OCI-LY7 (cell line): ENCODE data around the gene HS2ST1.

Experiments used
- EZH2phosphoT487 ChIP-seq: fragments of 200-600 bp; sonication (generic); IDR thresholded peaks from 2 replicates; pipeline ENCODE4 v1.6.1; 2018; ENCODE audit warnings: low read depth, borderline replicate concordance, mild to moderate bottlenecking, mixed run types, antibody characterized with exemption, low read length, moderate library complexity, mixed read lengths
- TF ChIP-seq, protein P1 (sequence below): fragments of 200-600 bp; sonication (generic); conservative IDR thresholded peaks from 2 replicates; pipeline ENCODE4 v1.5.1; 2014; ENCODE audit warnings: mild to moderate bottlenecking, antibody characterized with exemption, low read length, moderate library complexity, mixed read lengths

DNA sequence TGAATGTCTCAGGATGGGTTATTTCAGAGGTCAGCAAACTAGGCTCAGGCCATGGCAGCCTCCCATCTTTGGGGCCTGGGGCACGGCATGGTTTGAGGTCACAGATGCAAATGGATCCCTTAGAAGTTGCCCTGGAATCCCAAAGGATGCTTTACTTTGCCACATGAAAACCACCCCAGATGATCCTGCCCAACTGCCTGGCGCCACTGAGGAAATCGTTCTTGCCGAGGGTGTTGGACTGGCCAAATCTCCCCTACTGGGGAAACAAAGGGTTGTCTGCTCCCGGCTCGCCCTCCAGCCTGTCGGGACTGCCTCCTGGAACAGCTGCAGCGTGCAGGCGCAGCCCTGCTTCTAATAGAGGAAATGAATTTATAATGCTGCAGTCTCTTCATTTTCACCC is 241.2 kb downstream of the HS2ST1 start:
- TF ChIP-seq, protein P1, sequence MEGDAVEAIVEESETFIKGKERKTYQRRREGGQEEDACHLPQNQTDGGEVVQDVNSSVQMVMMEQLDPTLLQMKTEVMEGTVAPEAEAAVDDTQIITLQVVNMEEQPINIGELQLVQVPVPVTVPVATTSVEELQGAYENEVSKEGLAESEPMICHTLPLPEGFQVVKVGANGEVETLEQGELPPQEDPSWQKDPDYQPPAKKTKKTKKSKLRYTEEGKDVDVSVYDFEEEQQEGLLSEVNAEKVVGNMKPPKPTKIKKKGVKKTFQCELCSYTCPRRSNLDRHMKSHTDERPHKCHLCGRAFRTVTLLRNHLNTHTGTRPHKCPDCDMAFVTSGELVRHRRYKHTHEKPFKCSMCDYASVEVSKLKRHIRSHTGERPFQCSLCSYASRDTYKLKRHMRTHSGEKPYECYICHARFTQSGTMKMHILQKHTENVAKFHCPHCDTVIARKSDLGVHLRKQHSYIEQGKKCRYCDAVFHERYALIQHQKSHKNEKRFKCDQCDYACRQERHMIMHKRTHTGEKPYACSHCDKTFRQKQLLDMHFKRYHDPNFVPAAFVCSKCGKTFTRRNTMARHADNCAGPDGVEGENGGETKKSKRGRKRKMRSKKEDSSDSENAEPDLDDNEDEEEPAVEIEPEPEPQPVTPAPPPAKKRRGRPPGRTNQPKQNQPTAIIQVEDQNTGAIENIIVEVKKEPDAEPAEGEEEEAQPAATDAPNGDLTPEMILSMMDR, result no peak
- TF ChIP-seq EZH2phosphoT487, result no peak
